ENCODE data around the gene CCDC157. TPM values are rescaled to one million over a fixed set of nuclear protein-coding genes. Genes with fewer than 3 reads are reported as not detected.
"Not testable (repeated sequence)": the region's sequence is repeated elsewhere in the genome, so short reads cannot be mapped to it uniquely, and the experiment has no call there.

Gene CCDC157
- total RNA-seq, 2 experiments from 2014 or later: 1.1 to 1.5 TPM

- Mint-ChIP-seq H3K27ac (no peak within 1 kb of the TSS), H3K9me3 (no peaks in the 10 kb centered on the region), H3K27me3 (ENCODE audit: low read depth) (no peaks in the 10 kb centered on the region), H3K4me3 (peak within 1 kb of the TSS; percentile 87), H3K4me1 (ENCODE audit: low read depth) (peaks cover 43% of the 10 kb centered on the region), H3K36me3 (ENCODE audit: low read depth) (no peaks in the 10 kb centered on the region)
- DNase-seq: peak; percentile 73
- intact Hi-C loops (cut with micrococcal nuclease): loop anchor here (1.0 kb wide), 1 partner anchor 29 kb away; no protein-coding TSS in a partner anchor
- CTCF ChIA-PET: interaction anchor here (1.0 to 4.2 kb wide), 11 partner anchors 9 to 194 kb away, joined by 3 to 43 read pairs (median 4); partner anchors contain the start of genes CASTOR1, MTFP1 and PES1
Measured at GRCh38 chr22:30396871-30397655, 40.3 kb downstream of the CCDC157 start, which contains the start of gene SEC14L2. TSS of gene SEC14L2 (plus strand) at chr22:30397018. CDS start at chr22:30397117, 99 bp downstream.

GRCh38 chr22:30397656-30398635 is 41.1 kb downstream of the CCDC157 start:
- CTCF ChIA-PET: interaction anchor here (1.0 to 4.2 kb wide), 10 partner anchors 8 to 194 kb away, joined by 3 to 43 read pairs (median 5); partner anchors contain the start of genes MTFP1 and PES1
- DNase-seq: no peak
- Mint-ChIP-seq H3K4me1 (ENCODE audit: low read depth) (peaks cover 36% of the 10 kb centered on the region), H3K27ac (no peak overlapping the region), H3K4me3 (peak overlapping the region; percentile 87), H3K36me3 (ENCODE audit: low read depth) (no peaks in the 10 kb centered on the region), H3K27me3 (ENCODE audit: low read depth) (no peaks in the 10 kb centered on the region), H3K9me3 (no peaks in the 10 kb centered on the region)
- intact Hi-C loops (cut with micrococcal nuclease): no loop called here

DNA sequence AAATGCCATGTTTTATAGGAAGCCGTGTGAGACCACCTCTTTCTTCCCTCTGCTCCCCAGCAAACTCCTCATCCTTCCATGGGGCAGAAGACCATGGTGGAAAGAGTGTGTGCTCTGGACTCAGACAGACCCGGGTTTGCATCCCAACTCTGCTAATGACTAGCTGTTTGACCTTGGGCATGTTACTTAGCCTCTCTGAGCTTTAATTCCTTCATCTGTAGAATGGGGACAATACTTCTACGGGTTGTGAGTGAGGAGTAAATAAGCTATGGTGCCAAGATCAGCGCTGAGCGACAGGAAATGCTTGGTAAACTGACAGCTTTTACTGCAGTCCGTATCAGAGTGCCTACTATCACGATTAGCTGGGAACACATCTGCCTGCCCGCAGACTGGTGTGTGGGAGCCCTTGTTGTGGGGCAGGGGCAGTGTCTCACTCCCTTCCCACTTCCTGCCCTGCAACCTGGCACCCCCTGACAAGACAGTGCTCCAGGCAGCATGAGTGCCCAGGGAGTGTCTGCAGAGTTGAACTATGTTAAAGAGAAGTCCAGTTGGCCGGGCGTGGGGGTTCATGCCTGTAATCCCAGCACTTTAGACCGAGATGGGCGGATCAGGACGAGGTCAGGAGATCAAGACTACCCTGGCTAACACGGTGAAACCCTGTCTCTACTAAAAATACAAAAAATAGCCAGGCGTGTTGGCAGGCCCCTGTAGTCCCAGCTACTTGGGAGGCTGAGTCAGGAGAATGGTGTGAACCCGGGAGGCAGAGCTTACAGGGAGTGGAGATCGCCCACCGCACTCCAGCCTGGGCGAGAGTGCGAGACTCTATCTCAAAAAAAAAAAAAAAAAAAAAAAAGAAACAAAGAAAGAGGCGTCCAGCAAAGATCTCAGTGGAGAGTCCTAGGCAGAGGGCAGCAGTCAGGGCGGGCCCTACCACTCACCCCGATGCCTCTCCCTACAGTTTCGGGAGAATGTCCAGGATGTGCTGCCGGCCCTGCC is 42.2 kb downstream of the CCDC157 start:
- H3K27me3 Mint-ChIP-seq (ENCODE audit: low read depth): no peaks in the 10 kb centered on the region
- no peaks in the 10 kb centered on the region for H3K9me3 Mint-ChIP-seq
- H3K27ac Mint-ChIP-seq: no peak overlapping the region
- H3K36me3 Mint-ChIP-seq (ENCODE audit: low read depth): no peaks in the 10 kb centered on the region
- H3K4me3 Mint-ChIP-seq: peak overlapping the region; percentile 39
- peaks cover 32% of the 10 kb centered on the region for H3K4me1 Mint-ChIP-seq (ENCODE audit: low read depth)
- CTCF ChIA-PET: interaction anchor here (0.6 to 4.2 kb wide), 7 partner anchors 10 to 113 kb away, joined by 3 to 43 read pairs (median 4); partner anchors contain the start of gene MTFP1
- DNase-seq: peak; percentile 28
- intact Hi-C loops (cut with micrococcal nuclease): no loop called here

DNA sequence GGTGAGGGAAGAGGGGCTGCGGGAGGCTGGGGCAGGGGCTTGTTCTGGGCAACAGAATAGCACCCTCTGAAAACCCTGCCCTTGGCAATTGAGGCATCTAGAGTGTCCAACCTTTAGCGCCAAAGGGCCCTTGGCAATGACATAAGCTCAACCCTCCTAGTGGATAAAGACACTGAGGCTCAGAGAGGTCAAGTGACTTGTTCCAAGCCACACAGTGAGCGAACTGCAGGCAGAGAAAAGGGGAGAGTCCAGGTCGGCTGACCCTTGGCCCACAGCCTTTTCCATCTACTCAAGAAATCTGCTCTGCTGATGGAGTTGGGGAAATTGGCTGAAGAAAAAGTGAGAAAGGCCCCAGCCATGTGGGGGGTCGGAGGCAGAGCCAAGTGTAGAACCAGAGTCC is 42.9 kb downstream of the CCDC157 start:
- no peak overlapping the region for H3K27ac Mint-ChIP-seq
- no peak for DNase-seq
- H3K36me3 Mint-ChIP-seq (ENCODE audit: low read depth): no peaks in the 10 kb centered on the region
- no peak overlapping the region for H3K4me3 Mint-ChIP-seq
- intact Hi-C loops (cut with micrococcal nuclease): no loop called here
- CTCF ChIA-PET: interaction anchor here (0.9 to 4.2 kb wide), 3 partner anchors 18 to 112 kb away, joined by 3 to 43 read pairs (median 11); partner anchors contain the start of gene MTFP1
- no peaks in the 10 kb centered on the region for H3K27me3 Mint-ChIP-seq (ENCODE audit: low read depth)
- peaks cover 32% of the 10 kb centered on the region for H3K4me1 Mint-ChIP-seq (ENCODE audit: low read depth)
- no peaks in the 10 kb centered on the region for H3K9me3 Mint-ChIP-seq

GRCh38 chr22:30400159-30400558 is 43.4 kb downstream of the CCDC157 start:
- H3K9me3 Mint-ChIP-seq: no peaks in the 10 kb centered on the region
- H3K4me3 Mint-ChIP-seq: no peak overlapping the region
- CTCF ChIA-PET: interaction anchor here (2.6 kb wide), 1 partner anchor 112 kb away, joined by 11 read pairs; no protein-coding TSS in a partner anchor
- peaks cover 32% of the 10 kb centered on the region for H3K4me1 Mint-ChIP-seq (ENCODE audit: low read depth)
- no peaks in the 10 kb centered on the region for H3K36me3 Mint-ChIP-seq (ENCODE audit: low read depth)
- intact Hi-C loops (cut with micrococcal nuclease): no loop called here
- no peak overlapping the region for H3K27ac Mint-ChIP-seq
- H3K27me3 Mint-ChIP-seq (ENCODE audit: low read depth): no peaks in the 10 kb centered on the region
- no peak for DNase-seq

- CTCF ChIA-PET: interaction anchor here (2.2 kb wide), 1 partner anchor 10 kb away, joined by 7 read pairs; no protein-coding TSS in a partner anchor
- H3K4me1 Mint-ChIP-seq (ENCODE audit: low read depth): peaks cover 28% of the 10 kb centered on the region
- H3K27ac Mint-ChIP-seq; DNase-seq; H3K9me3 Mint-ChIP-seq; H3K4me3 Mint-ChIP-seq; H3K36me3 Mint-ChIP-seq (ENCODE audit: low read depth); H3K27me3 Mint-ChIP-seq (ENCODE audit: low read depth); intact Hi-C loops (cut with micrococcal nuclease): not testable (repeated sequence)
Measured at GRCh38 chr22:30401024-30401423, 44.2 kb downstream of the CCDC157 start.

- CTCF ChIA-PET: interaction anchor here (0.6 to 2.2 kb wide), 4 partner anchors 12 to 582 kb away, joined by 3 to 7 read pairs (median 4); no protein-coding TSS in a partner anchor
- Mint-ChIP-seq H3K36me3 (ENCODE audit: low read depth) (no peaks in the 10 kb centered on the region), H3K4me3 (no peak overlapping the region), H3K27ac (no peak overlapping the region), H3K27me3 (ENCODE audit: low read depth) (no peaks in the 10 kb centered on the region), H3K9me3 (no peaks in the 10 kb centered on the region), H3K4me1 (ENCODE audit: low read depth) (peaks cover 20% of the 10 kb centered on the region)
- intact Hi-C loops (cut with micrococcal nuclease): no loop called here
- no peak for DNase-seq
Measured at GRCh38 chr22:30402028-30402765, 45.4 kb downstream of the CCDC157 start.

GRCh38 chr22:30402766-30403104 is 45.9 kb downstream of the CCDC157 start:
- peaks cover 17% of the 10 kb centered on the region for H3K4me1 Mint-ChIP-seq (ENCODE audit: low read depth)
- H3K36me3 Mint-ChIP-seq (ENCODE audit: low read depth); H3K27me3 Mint-ChIP-seq (ENCODE audit: low read depth); intact Hi-C loops (cut with micrococcal nuclease); H3K9me3 Mint-ChIP-seq; DNase-seq; H3K4me3 Mint-ChIP-seq; H3K27ac Mint-ChIP-seq: not testable (repeated sequence)
- CTCF ChIA-PET: interaction anchor here (0.6 to 2.2 kb wide), 3 partner anchors 12 to 583 kb away, joined by 3 to 7 read pairs (median 5); no protein-coding TSS in a partner anchor

DNA sequence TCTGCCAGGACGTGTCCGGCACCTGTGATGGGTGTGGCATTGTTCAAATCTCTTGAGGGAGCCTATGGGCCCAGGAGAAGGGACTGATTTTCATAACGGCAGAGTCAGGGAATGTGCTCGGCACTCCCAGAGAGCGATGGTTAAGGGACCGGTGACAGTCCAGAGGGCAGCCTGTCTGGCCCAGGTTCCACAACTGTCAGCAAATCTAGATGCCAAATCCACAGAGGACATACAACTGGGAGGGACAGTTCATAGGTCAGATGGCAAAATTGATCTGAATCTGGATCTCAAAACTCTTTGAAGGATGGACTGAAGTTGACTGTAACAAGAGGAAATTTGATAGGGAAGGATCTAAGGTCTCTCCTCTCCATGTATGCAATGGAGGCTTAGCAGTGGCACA is 47.5 kb downstream of the CCDC157 start:
- no peak for DNase-seq
- peaks cover 8% of the 10 kb centered on the region for H3K4me1 Mint-ChIP-seq (ENCODE audit: low read depth)
- no peaks in the 10 kb centered on the region for H3K27me3 Mint-ChIP-seq (ENCODE audit: low read depth)
- peaks cover 2% of the 10 kb centered on the region for H3K36me3 Mint-ChIP-seq (ENCODE audit: low read depth)
- H3K4me3 Mint-ChIP-seq: no peak overlapping the region
- intact Hi-C loops (cut with micrococcal nuclease): no loop called here
- CTCF ChIA-PET: no interaction called here
- H3K9me3 Mint-ChIP-seq: no peaks in the 10 kb centered on the region
- H3K27ac Mint-ChIP-seq: no peak overlapping the region

- peaks cover 6% of the 10 kb centered on the region for H3K4me1 Mint-ChIP-seq (ENCODE audit: low read depth)
- H3K36me3 Mint-ChIP-seq (ENCODE audit: low read depth): peaks cover 6% of the 10 kb centered on the region
- no peak overlapping the region for H3K27ac Mint-ChIP-seq
- no peaks in the 10 kb centered on the region for H3K9me3 Mint-ChIP-seq
- DNase-seq: no peak
- H3K27me3 Mint-ChIP-seq (ENCODE audit: low read depth): no peaks in the 10 kb centered on the region
- no peak overlapping the region for H3K4me3 Mint-ChIP-seq
- CTCF ChIA-PET: interaction anchor here (0.9 to 2.3 kb wide), 4 partner anchors 9 to 118 kb away, joined by 3 to 10 read pairs (median 3); partner anchors contain the start of gene SEC14L2
- intact Hi-C loops (cut with micrococcal nuclease): no loop called here
Measured at GRCh38 chr22:30405731-30406130, 48.9 kb downstream of the CCDC157 start.
